Liver (tissue), 3 donors: Measurements from ENCODE around the gene LCN10.

ENCODE experiments used
- GABPA ChIP-seq, 2 donors: IDR thresholded peaks in 1 of 2; conservative IDR thresholded peaks in 1 of 2; 2 replicates each; pipeline ENCODE4 v1.6.1; 2016; ENCODE audit warnings: antibody characterized with exemption in 2 of 2, mild to moderate bottlenecking in 1 of 2, moderate library complexity in 1 of 2
- RAD21 ChIP-seq, 2 donors: IDR thresholded peaks; 2 replicates each; pipeline ENCODE4 v1.6.1; 2016; ENCODE audit warnings: antibody characterized with exemption in 2 of 2, mild to moderate bottlenecking in 2 of 2
- TAF1 ChIP-seq: conservative IDR thresholded peaks from 2 replicates; pipeline ENCODE4 v1.6.1; 2016; ENCODE audit warnings: antibody characterized with exemption, mild to moderate bottlenecking
- YY1 ChIP-seq: IDR thresholded peaks from 2 replicates; pipeline ENCODE4 v1.6.1; 2016; ENCODE audit warnings: antibody characterized with exemption, mild to moderate bottlenecking
- TF ChIP-seq, protein P1 (sequence below): fragments of 150-350 bp; IDR thresholded peaks from 2 replicates; pipeline ENCODE4 v1.5.1; 2017; ENCODE audit warnings: improper control_type of control experiment, low read depth, low read length; ENCODE audit not compliant: missing input control
- TF ChIP-seq, protein P2 (sequence below): IDR thresholded peaks from 2 replicates; pipeline ENCODE4 v1.6.1; 2016; ENCODE audit warnings: antibody characterized with exemption
- TF ChIP-seq, protein P3 (sequence below): IDR thresholded peaks from 2 replicates; pipeline ENCODE4 v1.6.1; 2016; ENCODE audit warnings: antibody characterized with exemption
- TF ChIP-seq, protein P4 (sequence below): IDR thresholded peaks from 2 replicates; pipeline ENCODE4 v1.6.1; 2016; ENCODE audit warnings: antibody characterized with exemption
- donor health status: healthy.
- donor health status: healthy.

DNA sequence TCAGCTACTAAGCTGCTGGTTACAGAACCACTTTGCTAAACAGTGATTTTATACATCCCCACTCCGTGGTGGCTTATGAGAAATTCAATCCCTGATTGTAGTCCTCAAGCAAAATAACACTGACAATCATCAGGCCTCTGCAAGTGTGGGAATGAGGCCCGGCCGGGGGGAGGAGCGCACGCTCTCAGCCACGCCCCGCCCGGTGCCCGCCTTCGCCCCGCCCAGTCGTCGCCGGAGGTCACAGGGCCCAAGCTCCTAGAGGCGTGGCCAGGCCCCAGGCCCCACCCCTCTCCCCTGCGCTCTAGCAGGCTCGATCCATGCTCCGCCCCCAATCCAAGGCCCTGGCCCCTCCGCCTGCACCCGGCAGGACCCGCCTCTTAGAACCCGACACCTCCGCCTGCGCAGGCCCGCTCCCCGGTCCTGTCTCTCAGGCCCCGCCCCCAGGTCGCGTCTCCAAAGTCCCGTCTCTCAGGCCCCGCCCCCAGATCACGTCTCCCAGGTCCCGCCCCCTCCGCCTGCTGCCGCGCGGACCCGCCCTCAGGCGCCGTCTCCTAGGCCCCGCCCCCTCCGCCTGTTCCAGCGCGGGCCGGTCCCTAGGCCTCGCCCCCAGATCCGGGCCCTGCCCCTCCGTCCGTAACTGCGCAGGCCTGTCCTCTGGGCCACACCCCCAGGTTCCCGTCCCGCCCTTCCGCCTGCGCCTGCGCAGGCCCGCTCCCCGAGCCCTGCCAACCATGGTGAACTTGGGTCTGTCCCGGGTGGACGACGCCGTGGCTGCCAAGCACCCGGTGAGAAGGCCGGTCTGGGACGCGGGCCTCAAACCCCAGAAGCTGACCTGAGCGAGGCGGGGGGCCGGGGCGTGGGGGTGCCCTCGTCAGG lies 48.1 kb upstream of the LCN10 start, which contains the start of gene TMEM141:
- TF ChIP-seq, protein P1, sequence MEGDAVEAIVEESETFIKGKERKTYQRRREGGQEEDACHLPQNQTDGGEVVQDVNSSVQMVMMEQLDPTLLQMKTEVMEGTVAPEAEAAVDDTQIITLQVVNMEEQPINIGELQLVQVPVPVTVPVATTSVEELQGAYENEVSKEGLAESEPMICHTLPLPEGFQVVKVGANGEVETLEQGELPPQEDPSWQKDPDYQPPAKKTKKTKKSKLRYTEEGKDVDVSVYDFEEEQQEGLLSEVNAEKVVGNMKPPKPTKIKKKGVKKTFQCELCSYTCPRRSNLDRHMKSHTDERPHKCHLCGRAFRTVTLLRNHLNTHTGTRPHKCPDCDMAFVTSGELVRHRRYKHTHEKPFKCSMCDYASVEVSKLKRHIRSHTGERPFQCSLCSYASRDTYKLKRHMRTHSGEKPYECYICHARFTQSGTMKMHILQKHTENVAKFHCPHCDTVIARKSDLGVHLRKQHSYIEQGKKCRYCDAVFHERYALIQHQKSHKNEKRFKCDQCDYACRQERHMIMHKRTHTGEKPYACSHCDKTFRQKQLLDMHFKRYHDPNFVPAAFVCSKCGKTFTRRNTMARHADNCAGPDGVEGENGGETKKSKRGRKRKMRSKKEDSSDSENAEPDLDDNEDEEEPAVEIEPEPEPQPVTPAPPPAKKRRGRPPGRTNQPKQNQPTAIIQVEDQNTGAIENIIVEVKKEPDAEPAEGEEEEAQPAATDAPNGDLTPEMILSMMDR: no peak
- TF ChIP-seq TAF1 (no peak), RAD21 (IDR thresholded peaks at IDR 0.05) (peak; percentile 21 to 22), GABPA (IDR thresholded peaks at IDR 0.05 in 1 of 2, conservative IDR thresholded peaks at IDR 0.05 in 1 of 2) (peak in 1 of 2 donors; percentile 79), YY1 (peak; percentile 66)
- TF ChIP-seq, protein P2, sequence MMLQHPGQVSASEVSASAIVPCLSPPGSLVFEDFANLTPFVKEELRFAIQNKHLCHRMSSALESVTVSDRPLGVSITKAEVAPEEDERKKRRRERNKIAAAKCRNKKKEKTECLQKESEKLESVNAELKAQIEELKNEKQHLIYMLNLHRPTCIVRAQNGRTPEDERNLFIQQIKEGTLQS: no peak
- TF ChIP-seq, protein P3, sequence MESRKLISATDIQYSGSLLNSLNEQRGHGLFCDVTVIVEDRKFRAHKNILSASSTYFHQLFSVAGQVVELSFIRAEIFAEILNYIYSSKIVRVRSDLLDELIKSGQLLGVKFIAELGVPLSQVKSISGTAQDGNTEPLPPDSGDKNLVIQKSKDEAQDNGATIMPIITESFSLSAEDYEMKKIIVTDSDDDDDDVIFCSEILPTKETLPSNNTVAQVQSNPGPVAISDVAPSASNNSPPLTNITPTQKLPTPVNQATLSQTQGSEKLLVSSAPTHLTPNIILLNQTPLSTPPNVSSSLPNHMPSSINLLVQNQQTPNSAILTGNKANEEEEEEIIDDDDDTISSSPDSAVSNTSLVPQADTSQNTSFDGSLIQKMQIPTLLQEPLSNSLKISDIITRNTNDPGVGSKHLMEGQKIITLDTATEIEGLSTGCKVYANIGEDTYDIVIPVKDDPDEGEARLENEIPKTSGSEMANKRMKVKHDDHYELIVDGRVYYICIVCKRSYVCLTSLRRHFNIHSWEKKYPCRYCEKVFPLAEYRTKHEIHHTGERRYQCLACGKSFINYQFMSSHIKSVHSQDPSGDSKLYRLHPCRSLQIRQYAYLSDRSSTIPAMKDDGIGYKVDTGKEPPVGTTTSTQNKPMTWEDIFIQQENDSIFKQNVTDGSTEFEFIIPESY: no peak
- TF ChIP-seq, protein P4, sequence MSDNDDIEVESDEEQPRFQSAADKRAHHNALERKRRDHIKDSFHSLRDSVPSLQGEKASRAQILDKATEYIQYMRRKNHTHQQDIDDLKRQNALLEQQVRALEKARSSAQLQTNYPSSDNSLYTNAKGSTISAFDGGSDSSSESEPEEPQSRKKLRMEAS: peak; percentile 24
